ENCODE results near the gene DLGAP1.
"Not testable (repeated sequence)": the region's sequence is repeated elsewhere in the genome, so short reads cannot be mapped to it uniquely, and the experiment has no call there.

The DLGAP1 gene

GRCh38 chr18:3584897-3585460 lies 870.1 kb downstream of the DLGAP1 start:
- Mint-ChIP-seq H3K27me3 (ENCODE audit: low read depth) (no peaks in the 10 kb centered on the region), H3K9me3 (no peaks in the 10 kb centered on the region), H3K4me3 (no peak overlapping the region), H3K4me1 (ENCODE audit: low read depth) (peaks cover 26% of the 10 kb centered on the region), H3K27ac (no peak overlapping the region), H3K36me3 (ENCODE audit: low read depth) (no peaks in the 10 kb centered on the region)
- no peak for DNase-seq (ENCODE audit: low spot score)

GRCh38 chr18:3584266-3584861 lies 870.7 kb downstream of the DLGAP1 start:
- H3K9me3 Mint-ChIP-seq, result no peaks in the 10 kb centered on the region
- peaks cover 26% of the 10 kb centered on the region for H3K4me1 Mint-ChIP-seq (ENCODE audit: low read depth)
- H3K4me3 Mint-ChIP-seq, result no peak overlapping the region
- no peaks in the 10 kb centered on the region for H3K27me3 Mint-ChIP-seq (ENCODE audit: low read depth)
- DNase-seq (ENCODE audit: low spot score), result no peak
- H3K36me3 Mint-ChIP-seq (ENCODE audit: low read depth), result no peaks in the 10 kb centered on the region
- no peak overlapping the region for H3K27ac Mint-ChIP-seq

GRCh38 chr18:3583873-3584247 lies 871.2 kb downstream of the DLGAP1 start:
- Mint-ChIP-seq H3K9me3 (no peaks in the 10 kb centered on the region), H3K27ac (no peak overlapping the region), H3K36me3 (ENCODE audit: low read depth) (no peaks in the 10 kb centered on the region), H3K27me3 (ENCODE audit: low read depth) (no peaks in the 10 kb centered on the region), H3K4me1 (ENCODE audit: low read depth) (peaks cover 26% of the 10 kb centered on the region), H3K4me3 (no peak overlapping the region)
- no peak for DNase-seq (ENCODE audit: low spot score)

GRCh38 chr18:3583106-3583872 lies 871.8 kb downstream of the DLGAP1 start:
- not testable (repeated sequence) for H3K9me3 Mint-ChIP-seq; H3K27me3 Mint-ChIP-seq (ENCODE audit: low read depth); H3K4me3 Mint-ChIP-seq; DNase-seq (ENCODE audit: low spot score); H3K36me3 Mint-ChIP-seq (ENCODE audit: low read depth)
- Mint-ChIP-seq H3K27ac (peak overlapping the region; percentile 32), H3K4me1 (ENCODE audit: low read depth) (peaks cover 26% of the 10 kb centered on the region)

- Mint-ChIP-seq H3K9me3 (no peaks in the 10 kb centered on the region), H3K36me3 (ENCODE audit: low read depth) (no peaks in the 10 kb centered on the region), H3K4me3 (no peak overlapping the region), H3K27me3 (ENCODE audit: low read depth) (no peaks in the 10 kb centered on the region), H3K4me1 (ENCODE audit: low read depth) (peaks cover 17% of the 10 kb centered on the region), H3K27ac (no peak overlapping the region)
- no peak for DNase-seq (ENCODE audit: low spot score)
Measured at GRCh38 chr18:3581890-3582289, 873.2 kb downstream of the DLGAP1 start.

- H3K4me1 Mint-ChIP-seq (ENCODE audit: low read depth), result not testable (repeated sequence)
Measured at GRCh38 chr18:3580523-3581025, 874.5 kb downstream of the DLGAP1 start.

DNA sequence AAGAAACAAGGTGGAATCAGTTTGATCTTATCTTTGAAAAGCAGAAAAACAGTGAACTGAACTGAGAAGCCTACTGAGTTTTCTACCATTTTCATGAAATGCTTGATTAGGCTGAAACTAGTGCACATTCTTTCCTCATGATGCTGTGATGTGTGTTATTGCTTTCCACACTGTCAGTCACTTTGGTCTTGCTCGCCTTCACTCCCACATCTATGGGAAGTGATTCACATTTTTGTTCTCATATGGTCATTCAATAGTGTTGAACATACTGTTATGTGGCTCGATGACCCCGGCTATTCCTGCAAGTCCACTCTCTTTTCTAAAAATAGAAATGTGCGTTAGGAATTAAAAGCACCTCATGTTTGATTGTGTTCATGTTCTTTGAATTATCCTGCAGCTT lies 875.4 kb downstream of the DLGAP1 start:
- H3K4me1 Mint-ChIP-seq (ENCODE audit: low read depth), result peaks cover 3% of the 10 kb centered on the region
- no peaks in the 10 kb centered on the region for H3K27me3 Mint-ChIP-seq (ENCODE audit: low read depth)
- no peak for DNase-seq (ENCODE audit: low spot score)
- no peak overlapping the region for H3K4me3 Mint-ChIP-seq
- H3K36me3 Mint-ChIP-seq (ENCODE audit: low read depth), result no peaks in the 10 kb centered on the region
- H3K9me3 Mint-ChIP-seq, result no peaks in the 10 kb centered on the region
- no peak overlapping the region for H3K27ac Mint-ChIP-seq

More at GRCh38 chr18:3580523-3581025, 874.5 kb downstream of the DLGAP1 start:
- not testable (repeated sequence) for H3K4me3 Mint-ChIP-seq; H3K27ac Mint-ChIP-seq; H3K27me3 Mint-ChIP-seq (ENCODE audit: low read depth); H3K36me3 Mint-ChIP-seq (ENCODE audit: low read depth); H3K9me3 Mint-ChIP-seq; DNase-seq (ENCODE audit: low spot score)

- no peak for DNase-seq (ENCODE audit: low spot score)
- Mint-ChIP-seq H3K4me1 (ENCODE audit: low read depth) (peaks cover 3% of the 10 kb centered on the region), H3K36me3 (ENCODE audit: low read depth) (no peaks in the 10 kb centered on the region), H3K9me3 (no peaks in the 10 kb centered on the region), H3K4me3 (no peak overlapping the region), H3K27ac (no peak overlapping the region), H3K27me3 (ENCODE audit: low read depth) (peaks cover 2% of the 10 kb centered on the region)
Measured at GRCh38 chr18:3578621-3579020, 876.5 kb downstream of the DLGAP1 start.

DNA sequence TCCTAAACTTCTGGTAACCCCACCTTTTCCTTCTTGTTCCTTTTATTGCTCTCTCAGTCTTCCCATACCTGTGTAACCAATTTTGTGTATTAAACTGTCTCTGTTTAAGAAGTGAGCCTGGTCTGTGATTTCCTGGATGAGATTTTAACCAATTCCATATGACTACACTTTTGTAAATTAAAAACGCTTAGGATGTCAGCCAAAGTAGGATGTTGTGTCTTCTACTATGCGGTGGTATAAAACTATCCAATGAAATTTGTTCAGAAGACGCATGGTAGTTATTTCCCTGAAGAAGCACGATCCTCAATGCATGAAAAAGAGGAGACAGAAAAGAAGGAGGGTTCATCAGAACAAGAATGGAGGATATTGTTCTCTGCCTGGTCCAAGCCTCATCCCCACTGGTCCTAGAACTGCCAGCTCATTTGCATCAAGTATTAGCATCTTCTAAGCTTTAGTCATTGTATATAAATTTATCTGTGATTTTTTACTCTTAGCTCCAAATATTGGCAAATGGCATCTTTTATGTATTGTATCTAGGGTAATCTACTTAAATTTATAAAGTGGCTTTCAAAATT lies 877.7 kb downstream of the DLGAP1 start:
- Mint-ChIP-seq H3K4me3 (no peak overlapping the region), H3K27ac (no peak overlapping the region), H3K27me3 (ENCODE audit: low read depth) (peaks cover 2% of the 10 kb centered on the region), H3K4me1 (ENCODE audit: low read depth) (no peaks in the 10 kb centered on the region), H3K9me3 (no peaks in the 10 kb centered on the region), H3K36me3 (ENCODE audit: low read depth) (no peaks in the 10 kb centered on the region)
- no peak for DNase-seq (ENCODE audit: low spot score)

GRCh38 chr18:3572761-3573160 lies 882.3 kb downstream of the DLGAP1 start:
- DNase-seq (ENCODE audit: low spot score), result no peak
- Mint-ChIP-seq H3K27ac (no peak overlapping the region), H3K4me3 (no peak overlapping the region), H3K4me1 (ENCODE audit: low read depth) (no peaks in the 10 kb centered on the region), H3K27me3 (ENCODE audit: low read depth) (peaks cover 2% of the 10 kb centered on the region), H3K36me3 (ENCODE audit: low read depth) (no peaks in the 10 kb centered on the region), H3K9me3 (no peaks in the 10 kb centered on the region)

- DNase-seq (ENCODE audit: low spot score), result no peak
- no peaks in the 10 kb centered on the region for H3K36me3 Mint-ChIP-seq (ENCODE audit: low read depth)
- H3K27ac Mint-ChIP-seq, result no peak overlapping the region
- no peaks in the 10 kb centered on the region for H3K4me1 Mint-ChIP-seq (ENCODE audit: low read depth)
- H3K4me3 Mint-ChIP-seq, result no peak overlapping the region
- no peaks in the 10 kb centered on the region for H3K9me3 Mint-ChIP-seq
- H3K27me3 Mint-ChIP-seq (ENCODE audit: low read depth), result no peaks in the 10 kb centered on the region
Measured at GRCh38 chr18:3566851-3567250, 888.3 kb downstream of the DLGAP1 start.

DNA sequence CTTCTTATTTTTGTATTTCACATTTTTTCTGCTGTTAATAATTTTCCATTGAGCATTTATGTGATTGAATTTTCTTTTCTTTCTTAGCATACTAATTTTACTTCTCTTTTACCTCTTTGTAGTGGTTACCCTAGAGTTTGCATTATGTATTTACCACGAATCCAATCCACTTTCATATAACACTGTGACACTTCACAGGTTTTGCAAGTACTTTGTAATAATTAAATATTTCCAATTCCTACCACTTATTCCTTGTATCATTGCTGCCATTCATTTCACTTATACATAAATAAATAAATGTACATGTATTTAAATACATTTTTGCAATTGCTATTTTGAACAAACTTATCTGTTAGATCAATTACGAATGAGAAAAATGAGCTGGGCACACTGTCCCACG lies 894.4 kb downstream of the DLGAP1 start:
- no peaks in the 10 kb centered on the region for H3K9me3 Mint-ChIP-seq
- H3K27ac Mint-ChIP-seq, result no peak overlapping the region
- no peaks in the 10 kb centered on the region for H3K36me3 Mint-ChIP-seq (ENCODE audit: low read depth)
- H3K4me1 Mint-ChIP-seq (ENCODE audit: low read depth), result no peaks in the 10 kb centered on the region
- H3K27me3 Mint-ChIP-seq (ENCODE audit: low read depth), result peaks cover 2% of the 10 kb centered on the region
- H3K4me3 Mint-ChIP-seq, result no peak overlapping the region
- no peak for DNase-seq (ENCODE audit: low spot score)

DNA sequence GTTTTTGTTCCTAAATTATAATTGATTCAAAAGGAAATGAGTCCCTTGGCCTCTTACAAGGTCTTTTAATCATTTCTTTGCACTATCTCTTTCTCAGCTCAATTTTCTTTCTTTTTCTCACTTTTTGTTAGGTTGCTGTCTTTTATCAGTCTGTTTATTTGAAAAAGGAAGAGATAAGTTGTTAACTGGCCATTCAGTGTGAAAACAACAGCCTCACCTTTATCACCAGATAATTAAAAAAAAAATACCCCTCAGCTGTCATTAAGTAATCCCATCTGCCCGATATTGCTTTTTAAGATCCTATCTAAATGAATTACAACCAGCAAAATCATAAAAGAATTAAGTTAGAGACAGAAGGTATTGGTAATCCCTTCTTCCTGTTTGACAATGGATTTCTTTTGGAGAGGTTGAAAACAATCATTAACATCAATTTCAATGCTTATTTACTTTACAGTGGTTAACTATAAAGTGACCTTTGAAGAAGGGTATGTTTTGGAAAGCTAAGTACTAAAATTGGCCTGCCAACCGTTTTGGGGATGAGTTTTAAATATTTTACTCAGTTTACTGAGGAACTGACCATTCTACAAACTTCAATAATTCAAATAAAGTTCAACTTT lies 900.2 kb downstream of the DLGAP1 start:
- no peak overlapping the region for H3K27ac Mint-ChIP-seq
- no peaks in the 10 kb centered on the region for H3K9me3 Mint-ChIP-seq
- DNase-seq (ENCODE audit: low spot score), result no peak
- H3K4me1 Mint-ChIP-seq (ENCODE audit: low read depth), result no peaks in the 10 kb centered on the region
- no peak overlapping the region for H3K4me3 Mint-ChIP-seq
- peaks cover 5% of the 10 kb centered on the region for H3K27me3 Mint-ChIP-seq (ENCODE audit: low read depth)
- no peaks in the 10 kb centered on the region for H3K36me3 Mint-ChIP-seq (ENCODE audit: low read depth)

DNA sequence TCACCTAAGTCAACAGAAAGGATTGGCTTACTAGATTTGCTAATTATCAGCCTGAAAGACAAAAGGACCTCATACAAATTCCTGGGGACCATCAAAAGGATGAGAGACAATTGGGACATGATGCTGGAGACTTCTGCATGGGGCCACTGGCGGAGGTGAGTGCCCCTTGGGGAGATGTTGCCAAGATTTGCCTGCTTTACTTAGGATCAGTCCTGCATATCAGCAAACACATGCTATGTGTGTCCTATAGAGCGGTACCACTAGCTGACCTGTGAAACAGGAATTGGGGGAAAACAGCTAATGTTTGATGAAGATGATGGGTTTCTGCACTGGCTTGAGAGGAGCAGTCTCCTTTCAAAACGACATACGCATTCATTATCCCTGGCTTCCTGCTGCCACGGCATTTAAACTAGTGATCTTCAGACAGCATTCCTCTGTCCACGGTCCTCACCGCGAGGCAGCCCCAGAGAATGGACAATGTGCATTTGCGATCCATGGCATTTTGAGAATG lies 901.0 kb downstream of the DLGAP1 start:
- Mint-ChIP-seq H3K4me1 (ENCODE audit: low read depth) (no peaks in the 10 kb centered on the region), H3K27me3 (ENCODE audit: low read depth) (peaks cover 5% of the 10 kb centered on the region), H3K36me3 (ENCODE audit: low read depth) (no peaks in the 10 kb centered on the region), H3K27ac (no peak overlapping the region), H3K4me3 (no peak overlapping the region), H3K9me3 (no peaks in the 10 kb centered on the region)
- DNase-seq (ENCODE audit: low spot score), result no peak
